Measurements from ENCODE around the gene RAD9A. TPM values are rescaled to one million over a fixed set of nuclear protein-coding genes. Genes with fewer than 3 reads are reported as not detected.

The RAD9A gene
- total RNA-seq, 2 experiments from 2014 or later = 59.5 to 60.4 TPM

DNA sequence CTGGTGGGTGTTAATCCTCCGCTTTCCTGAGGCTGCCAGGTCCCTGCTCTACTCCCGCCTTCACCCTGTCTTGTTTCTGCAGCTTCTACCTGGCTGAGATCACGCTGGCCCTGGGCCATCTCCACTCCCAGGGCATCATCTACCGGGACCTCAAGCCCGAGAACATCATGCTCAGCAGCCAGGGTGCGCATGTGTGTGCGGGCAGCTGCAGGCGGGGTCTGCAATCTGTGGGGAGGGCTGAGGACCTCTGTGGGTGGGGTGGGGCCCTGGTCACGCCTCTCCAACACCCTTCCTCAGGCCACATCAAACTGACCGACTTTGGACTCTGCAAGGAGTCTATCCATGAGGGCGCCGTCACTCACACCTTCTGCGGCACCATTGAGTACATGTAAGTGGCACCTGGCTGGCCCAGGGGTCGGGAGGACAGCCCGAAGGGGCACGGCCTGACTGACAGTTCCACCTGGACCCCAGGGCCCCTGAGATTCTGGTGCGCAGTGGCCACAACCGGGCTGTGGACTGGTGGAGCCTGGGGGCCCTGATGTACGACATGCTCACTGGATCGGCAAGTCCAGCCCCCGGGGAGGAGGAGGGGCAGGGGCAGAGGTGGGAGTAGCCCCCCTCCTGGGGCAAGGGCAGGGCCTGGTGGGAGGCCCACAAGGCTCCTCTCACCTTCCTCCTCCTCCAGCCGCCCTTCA, 41.0 kb downstream of the RAD9A start:
- CTCF ChIA-PET = no interaction called here
- peaks cover 66% of the 10 kb centered on the region for H3K36me3 Mint-ChIP-seq (ENCODE audit: low read depth)
- H3K4me1 Mint-ChIP-seq (ENCODE audit: low read depth) = peaks cover 55% of the 10 kb centered on the region
- peak overlapping the region; percentile 96 for H3K27ac Mint-ChIP-seq
- POLR2A ChIA-PET = interaction anchor here (0.6 to 8.9 kb wide), 9 partner anchors 9 to 130 kb away, joined by 3 to 76 read pairs (median 3); partner anchors contain the start of gene PPP1CA
- ATAC-seq (no peak), DNase-seq (no peak)
- H3K27me3 Mint-ChIP-seq (ENCODE audit: low read depth) = no peaks in the 10 kb centered on the region
- peak overlapping the region; percentile 84 for H3K4me3 Mint-ChIP-seq
- no peaks in the 10 kb centered on the region for H3K9me3 Mint-ChIP-seq (ENCODE audit: insufficient read depth)

GRCh38 chr11:67433536-67434394, 42.0 kb downstream of the RAD9A start:
- ChIA-PET POLR2A (interaction anchor here (0.7 to 8.9 kb wide), 11 partner anchors 8 to 59 kb away, joined by 3 to 109 read pairs (median 4); partner anchors contain the start of genes PPP1CA, TBC1D10C and TMEM134), CTCF (interaction anchor here (1.0 kb wide), 1 partner anchor 73 kb away, joined by 3 read pairs; no protein-coding TSS in a partner anchor)
- Mint-ChIP-seq H3K27ac (peak overlapping the region; percentile 96), H3K36me3 (ENCODE audit: low read depth) (peaks cover 71% of the 10 kb centered on the region), H3K9me3 (ENCODE audit: insufficient read depth) (no peaks in the 10 kb centered on the region), H3K4me3 (peak overlapping the region; percentile 84), H3K4me1 (ENCODE audit: low read depth) (peaks cover 51% of the 10 kb centered on the region), H3K27me3 (ENCODE audit: low read depth) (no peaks in the 10 kb centered on the region)
- no peak for ATAC-seq
- DNase-seq = no peak

- H3K4me3 Mint-ChIP-seq = peak overlapping the region; percentile 84
- peaks cover 52% of the 10 kb centered on the region for H3K4me1 Mint-ChIP-seq (ENCODE audit: low read depth)
- no peaks in the 10 kb centered on the region for H3K9me3 Mint-ChIP-seq (ENCODE audit: insufficient read depth)
- peaks cover 78% of the 10 kb centered on the region for H3K36me3 Mint-ChIP-seq (ENCODE audit: low read depth)
- no peaks in the 10 kb centered on the region for H3K27me3 Mint-ChIP-seq (ENCODE audit: low read depth)
- no peak for ATAC-seq
- ChIA-PET POLR2A (interaction anchor here (0.7 to 8.9 kb wide), 7 partner anchors 9 to 49 kb away, joined by 3 to 109 read pairs (median 3); partner anchors contain the start of genes PPP1CA, TBC1D10C and TMEM134), CTCF (interaction anchor here (1.0 kb wide), 1 partner anchor 72 kb away, joined by 3 read pairs; no protein-coding TSS in a partner anchor)
- peak overlapping the region; percentile 96 for H3K27ac Mint-ChIP-seq
- no peak for DNase-seq
Measured at GRCh38 chr11:67434395-67434881, 42.7 kb downstream of the RAD9A start.

DNA sequence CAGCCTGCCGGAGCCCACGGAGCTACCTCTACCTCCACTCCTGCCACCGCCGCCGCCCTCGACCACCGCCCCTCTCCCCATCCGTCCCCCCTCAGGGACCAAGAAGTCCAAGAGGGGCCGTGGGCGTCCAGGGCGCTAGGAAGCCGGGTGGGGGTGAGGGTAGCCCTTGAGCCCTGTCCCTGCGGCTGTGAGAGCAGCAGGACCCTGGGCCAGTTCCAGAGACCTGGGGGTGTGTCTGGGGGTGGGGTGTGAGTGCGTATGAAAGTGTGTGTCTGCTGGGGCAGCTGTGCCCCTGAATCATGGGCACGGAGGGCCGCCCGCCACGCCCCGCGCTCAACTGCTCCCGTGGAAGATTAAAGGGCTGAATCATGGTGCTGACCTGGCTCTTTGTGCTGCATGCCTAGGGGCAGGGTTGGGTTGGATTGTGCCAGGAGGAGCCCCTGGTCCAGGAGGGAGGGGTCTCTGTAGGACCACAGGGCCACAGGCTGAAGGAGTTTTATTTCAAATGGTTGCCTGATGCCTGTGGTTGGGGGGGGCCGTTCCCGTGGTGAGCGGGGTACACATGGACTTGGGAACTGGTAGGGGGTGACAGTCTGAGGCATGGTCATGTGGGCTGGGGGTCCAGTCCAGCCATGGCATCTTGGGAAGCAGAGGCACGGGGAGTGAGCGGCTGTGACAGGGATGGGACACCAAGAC, 43.4 kb downstream of the RAD9A start:
- ChIA-PET POLR2A (interaction anchor here (0.7 to 8.9 kb wide), 7 partner anchors 10 to 50 kb away, joined by 3 to 109 read pairs (median 5); partner anchors contain the start of genes AIP, PPP1CA, TBC1D10C and TMEM134), CTCF (interaction anchor here (1.0 kb wide), 1 partner anchor 71 kb away, joined by 3 read pairs; no protein-coding TSS in a partner anchor)
- DNase-seq (peak; percentile 56), ATAC-seq (no peak)
- no peaks in the 10 kb centered on the region for H3K9me3 Mint-ChIP-seq (ENCODE audit: insufficient read depth)
- no peaks in the 10 kb centered on the region for H3K27me3 Mint-ChIP-seq (ENCODE audit: low read depth)
- peaks cover 54% of the 10 kb centered on the region for H3K4me1 Mint-ChIP-seq (ENCODE audit: low read depth)
- peak overlapping the region; percentile 84 for H3K4me3 Mint-ChIP-seq
- peaks cover 82% of the 10 kb centered on the region for H3K36me3 Mint-ChIP-seq (ENCODE audit: low read depth)
- H3K27ac Mint-ChIP-seq = peak overlapping the region; percentile 96

DNA sequence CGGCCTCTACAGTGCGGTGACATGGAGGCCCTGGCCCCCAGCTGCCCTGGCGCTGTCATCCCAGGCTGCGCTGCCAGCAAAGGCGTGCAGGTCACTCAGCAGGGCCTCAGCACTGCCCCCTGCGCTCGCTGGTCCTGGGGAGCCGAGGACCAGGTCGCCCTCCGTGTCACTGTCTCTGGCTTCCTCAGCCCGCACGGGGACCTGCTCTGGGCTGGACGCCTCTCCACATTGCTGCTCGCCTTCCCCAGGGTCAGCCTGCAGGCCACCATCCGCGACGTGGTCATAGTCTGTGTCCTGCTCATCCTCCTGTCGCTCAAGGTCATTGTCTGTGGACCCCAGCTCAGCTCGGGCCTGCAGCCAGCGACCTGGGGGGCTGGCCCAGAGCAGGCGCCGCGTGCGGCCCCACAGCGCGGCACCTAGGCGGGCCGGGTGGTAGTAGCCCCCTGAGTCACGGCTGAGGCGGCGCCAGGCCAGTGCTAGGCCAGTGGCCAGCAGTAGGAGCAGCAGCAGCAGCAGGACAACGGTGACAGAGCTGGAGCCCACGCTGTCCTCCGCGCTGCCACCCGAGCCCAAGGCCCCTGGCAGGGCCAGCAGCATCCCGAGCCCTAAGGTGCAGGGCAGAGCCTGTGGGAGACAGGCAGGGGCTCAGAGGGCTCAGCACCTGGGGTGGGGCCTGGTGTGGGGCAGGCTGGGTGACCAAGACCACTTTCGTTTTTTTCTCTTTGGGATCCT, 44.1 kb downstream of the RAD9A start:
- no peaks in the 10 kb centered on the region for H3K9me3 Mint-ChIP-seq (ENCODE audit: insufficient read depth)
- ATAC-seq (peak; percentile 2), DNase-seq (no peak)
- no peaks in the 10 kb centered on the region for H3K27me3 Mint-ChIP-seq (ENCODE audit: low read depth)
- ChIA-PET POLR2A (interaction anchor here (0.9 to 8.9 kb wide), 16 partner anchors 7 to 68 kb away, joined by 3 to 109 read pairs (median 22); partner anchors contain the start of genes AIP, GPR152, PPP1CA and RAD9A), CTCF (interaction anchor here (1.7 to 2.6 kb wide), 6 partner anchors 17 to 80 kb away, joined by 6 to 20 read pairs (median 7); partner anchors contain the start of genes PITPNM1, PPP1CA and TBC1D10C)
- H3K27ac Mint-ChIP-seq = peak overlapping the region; percentile 96
- peaks cover 82% of the 10 kb centered on the region for H3K36me3 Mint-ChIP-seq (ENCODE audit: low read depth)
- peaks cover 56% of the 10 kb centered on the region for H3K4me1 Mint-ChIP-seq (ENCODE audit: low read depth)
- peak overlapping the region; percentile 84 for H3K4me3 Mint-ChIP-seq

- ChIA-PET POLR2A (interaction anchor here (0.6 to 8.9 kb wide), 25 partner anchors 8 to 377 kb away, joined by 3 to 109 read pairs (median 9); partner anchors contain the start of genes AIP, CABP4, CDK2AP2 and GPR152), CTCF (interaction anchor here (0.7 to 2.9 kb wide), 17 partner anchors 8 to 85 kb away, joined by 3 to 20 read pairs (median 6); partner anchors contain the start of genes AIP, CDK2AP2, PITPNM1 and PPP1CA)
- peaks cover 62% of the 10 kb centered on the region for H3K4me1 Mint-ChIP-seq (ENCODE audit: low read depth)
Measured at GRCh38 chr11:67436459-67437081, 44.8 kb downstream of the RAD9A start.

DNA sequence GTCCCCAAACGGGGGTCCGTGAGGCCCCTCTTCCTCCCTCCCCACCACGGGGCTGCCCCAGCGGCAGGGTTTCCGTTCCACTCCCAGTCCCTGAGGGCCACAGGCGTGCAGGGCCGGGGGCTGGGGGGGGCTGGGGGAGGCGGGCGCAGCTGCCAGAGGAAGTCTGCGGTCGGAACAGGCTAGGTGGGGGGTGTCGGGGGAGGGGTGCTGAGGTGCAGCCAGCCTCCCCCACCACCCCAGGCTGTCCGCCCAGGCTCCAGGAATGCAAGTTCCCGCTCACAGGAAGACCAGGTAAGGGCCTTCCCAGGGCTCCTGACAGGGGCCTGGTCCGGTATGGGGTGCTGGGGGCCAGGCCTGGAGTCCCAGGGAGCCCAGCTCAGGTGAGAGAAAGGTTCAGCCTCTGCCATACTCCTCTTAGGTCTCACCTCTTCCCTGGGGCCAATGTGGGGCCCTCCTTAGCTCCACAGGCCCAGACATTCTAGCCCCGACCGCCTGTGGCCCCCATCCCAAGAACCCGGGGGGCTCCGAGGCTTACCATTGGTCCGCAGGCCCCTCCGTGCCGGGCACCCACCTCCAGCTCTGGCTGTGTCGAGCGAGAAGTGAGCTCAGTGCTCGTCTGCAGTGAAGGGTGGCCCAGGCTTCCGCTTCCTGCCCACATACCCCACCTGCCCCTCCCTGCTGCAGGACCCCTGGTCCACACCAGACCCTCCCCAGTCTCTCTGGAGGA, 45.5 kb downstream of the RAD9A start, which contains the start of gene PTPRCAP:
PTPRCAP (minus strand) TSS at position 601 of the 727 bp plus-strand sequence; CDS start at position 538, 63 bp downstream.
- CTCF ChIA-PET = interaction anchor here (0.7 to 3.0 kb wide), 26 partner anchors 9 to 689 kb away, joined by 3 to 21 read pairs (median 6); partner anchors contain the start of genes AIP, CDK2AP2, PITPNM1 and POLD4
- peak within 1 kb of the TSS; percentile 84 for H3K4me3 Mint-ChIP-seq
- POLR2A ChIA-PET = interaction anchor here (0.6 to 8.9 kb wide), 31 partner anchors 8 to 377 kb away, joined by 3 to 109 read pairs (median 6); partner anchors contain the start of genes AIP, CABP4, CDK2AP2 and GPR152
- H3K36me3 Mint-ChIP-seq (ENCODE audit: low read depth) = peaks cover 76% of the 10 kb centered on the region
- no peaks in the 10 kb centered on the region for H3K9me3 Mint-ChIP-seq (ENCODE audit: insufficient read depth)
- H3K4me1 Mint-ChIP-seq (ENCODE audit: low read depth) = peaks cover 61% of the 10 kb centered on the region
- peak; percentile 87 for DNase-seq
- H3K27me3 Mint-ChIP-seq (ENCODE audit: low read depth) = no peaks in the 10 kb centered on the region
- H3K27ac Mint-ChIP-seq = peak within 1 kb of the TSS; percentile 96
- ATAC-seq = peak; percentile 41

More at GRCh38 chr11:67436459-67437081, 44.8 kb downstream of the RAD9A start:
- H3K27ac Mint-ChIP-seq = peak overlapping the region; percentile 96
- H3K36me3 Mint-ChIP-seq (ENCODE audit: low read depth) = peaks cover 79% of the 10 kb centered on the region
- peak overlapping the region; percentile 84 for H3K4me3 Mint-ChIP-seq
- peak; percentile 38 for ATAC-seq
- peak; percentile 88 for DNase-seq
- H3K27me3 Mint-ChIP-seq (ENCODE audit: low read depth) = no peaks in the 10 kb centered on the region
- no peaks in the 10 kb centered on the region for H3K9me3 Mint-ChIP-seq (ENCODE audit: insufficient read depth)

- Mint-ChIP-seq H3K9me3 (ENCODE audit: insufficient read depth) (no peaks in the 10 kb centered on the region), H3K36me3 (ENCODE audit: low read depth) (peaks cover 72% of the 10 kb centered on the region), H3K27ac (peak overlapping the region; percentile 96), H3K27me3 (ENCODE audit: low read depth) (no peaks in the 10 kb centered on the region), H3K4me1 (ENCODE audit: low read depth) (peaks cover 61% of the 10 kb centered on the region), H3K4me3 (peak overlapping the region; percentile 84)
- DNase-seq (no peak), ATAC-seq (no peak)
- ChIA-PET CTCF (interaction anchor here (0.7 to 3.0 kb wide), 22 partner anchors 9 to 689 kb away, joined by 3 to 21 read pairs (median 6); partner anchors contain the start of genes PITPNM1, POLD4, PPP1CA and RAD9A), POLR2A (interaction anchor here (1.0 to 8.9 kb wide), 26 partner anchors 7 to 199 kb away, joined by 3 to 109 read pairs (median 8); partner anchors contain the start of genes AIP, CABP4, CDK2AP2 and GPR152)
Measured at GRCh38 chr11:67437809-67438157, 46.0 kb downstream of the RAD9A start.
